GM13977 (cell line): ENCODE data around the gene FREM2.

Experiments
- DNase-seq: peaks from one replicate; pipeline ENCODE4 v3.0.0; 2012; ENCODE audit warnings: low spot score
- CTCF ChIP-seq: IDR thresholded peaks from 2 replicates; pipeline ENCODE4 v1.5.1; 2012; ENCODE audit warnings: mild to moderate bottlenecking, control low read depth; ENCODE audit not compliant: insufficient read depth; ENCODE audit errors: extremely low read depth, missing control alignments
- in situ Hi-C: fragments of 300-500 bp; cut with MboI; formaldehyde crosslinking; loops from one replicate; pipeline ENCODE4 v1.12.0; 2022; ENCODE audit warnings: low sequenced_read_pairs, low pct_unique_long_range_greater_than_20kb, mixed read lengths, inconsistent platforms; ENCODE audit not compliant: unreplicated experiment

FREM2 gene

GRCh38 chr13:38669234-38669964 is 17.5 kb upstream of the FREM2 start:
- no peak for TF ChIP-seq CTCF
- in situ Hi-C loops = no loop called here
- no peak for DNase-seq

- no peak for TF ChIP-seq CTCF
- DNase-seq = no peak
- in situ Hi-C loops = no loop called here
Measured at GRCh38 chr13:38670627-38671026, 16.2 kb upstream of the FREM2 start.

GRCh38 chr13:38671980-38672379 is 14.9 kb upstream of the FREM2 start:
- DNase-seq = no peak
- in situ Hi-C loops = no loop called here
- no peak for TF ChIP-seq CTCF

- in situ Hi-C loops = no loop called here
- TF ChIP-seq CTCF = no peak
- DNase-seq = no peak
Measured at GRCh38 chr13:38674208-38674607, 12.7 kb upstream of the FREM2 start.

GRCh38 chr13:38680912-38681311 is 6.0 kb upstream of the FREM2 start:
- TF ChIP-seq CTCF = no peak
- in situ Hi-C loops = no loop called here

GRCh38 chr13:38684714-38685113 is 2.2 kb upstream of the FREM2 start:
- DNase-seq = no peak
- in situ Hi-C loops = no loop called here
- no peak for TF ChIP-seq CTCF

More at GRCh38 chr13:38680912-38681311, 6.0 kb upstream of the FREM2 start:
- no peak for DNase-seq

- no peak for DNase-seq
- no peak for TF ChIP-seq CTCF
- in situ Hi-C loops = no loop called here
Measured at GRCh38 chr13:38685431-38685830, 1.4 kb upstream of the FREM2 start.
